GM18907 (cell line): Measurements from ENCODE around the gene ELOVL7.
"Not testable (repeated sequence)": the region's sequence is repeated elsewhere in the genome, so short reads cannot be mapped to it uniquely, and the experiment has no call there.

Experiments
- ATAC-seq: cut with Tn5 transposase; IDR thresholded peaks from one replicate; pipeline ENCODE4 v1.9.1; 2021; ENCODE audit warnings: mild to moderate bottlenecking, moderate library complexity; ENCODE audit not compliant: unreplicated experiment

Gene ELOVL7

GRCh38 chr5:60719329-60719728, 124.7 kb downstream of the ELOVL7 start:
- no peak for ATAC-seq

- ATAC-seq = no peak
These were observed 125.7 kb downstream of the ELOVL7 start for GRCh38 chr5:60718166-60718892.

- not testable (repeated sequence) for ATAC-seq
These were observed 128.7 kb downstream of the ELOVL7 start for GRCh38 chr5:60715201-60715928.

GRCh38 chr5:60712950-60713349, 131.1 kb downstream of the ELOVL7 start:
- no peak for ATAC-seq

GRCh38 chr5:60711892-60712291, 132.2 kb downstream of the ELOVL7 start:
- ATAC-seq = not testable (repeated sequence)

GRCh38 chr5:60710362-60710761, 133.7 kb downstream of the ELOVL7 start:
- no peak for ATAC-seq

- ATAC-seq = no peak
These were observed 138.9 kb downstream of the ELOVL7 start for GRCh38 chr5:60705144-60705543.

GRCh38 chr5:60703944-60704343, 140.1 kb downstream of the ELOVL7 start:
- no peak for ATAC-seq
